Vagina (tissue), 2 donors: ENCODE data around the gene PRR5. TPM values are rescaled to one million over a fixed set of nuclear protein-coding genes. Genes with fewer than 3 reads are reported as not detected.

Experiments used
- DNase-seq, 2 donors: peaks; one replicate each; pipeline ENCODE4 v3.0.0-alpha.2; 2017; ENCODE audit errors: extremely low spot score in 2 of 2
- H3K27ac ChIP-seq: fragments of 200-600 bp; sonication (generic); one replicate; pipeline ENCODE4 v1.5.1; 2019
- H3K27me3 ChIP-seq: fragments of 200-600 bp; sonication (generic); one replicate; pipeline ENCODE4 v1.5.1; 2019
- H3K36me3 ChIP-seq, 2 donors: fragments of 200-600 bp; sonication (generic); one replicate each; pipeline ENCODE4 v1.5.1; 2017 to 2019
- H3K4me1 ChIP-seq: fragments of 200-600 bp; sonication (generic); one replicate; pipeline ENCODE4 v1.5.1; 2019
- H3K4me3 ChIP-seq, 2 donors: fragments of 200-600 bp; sonication (generic); 1 replicate in 1 of 2; 2 replicates in 1 of 2; pipeline ENCODE4 v1.5.1; 2016 to 2019
- H3K9me3 ChIP-seq: fragments of 200-600 bp; sonication (generic); one replicate; pipeline ENCODE4 v1.5.1; 2019
- CTCF ChIP-seq, 3 experiments: fragments of 450-650 bp in 2 of 3; fragments of 200-600 bp in 1 of 3; sonication (generic) in 1 of 3; IDR thresholded peaks; one replicate each; pipeline ENCODE4 v1.5.1; 2017 to 2019; ENCODE audit warnings: antibody characterized with exemption in 3 of 3, mild to moderate bottlenecking in 2 of 3, moderate library complexity in 2 of 3
- POLR2A ChIP-seq, 2 donors: fragments of 450-650 bp; IDR thresholded peaks; one replicate each; pipeline ENCODE4 v1.6.1; 2017; ENCODE audit warnings: antibody characterized with exemption in 2 of 2, mild to moderate bottlenecking in 2 of 2, moderate library complexity in 2 of 2
- POLR2AphosphoS5 ChIP-seq, 2 donors: sonication (generic); formaldehyde crosslinking; IDR thresholded peaks; one replicate each; pipeline ENCODE4 v1.9.0; 2017; ENCODE audit warnings: antibody characterized with exemption in 2 of 2, mild to moderate bottlenecking in 2 of 2, low read depth in 1 of 2; ENCODE audit not compliant: insufficient read depth in 1 of 2
- intact Hi-C: fragments of 100-400 bp; cut with DNase I; formaldehyde crosslinking; loops from one replicate; pipeline ENCODE4 v1.15.1; 2023
- total RNA-seq: library from RNA; depleted of rRNA; stranded (reverse); fragments of >200 nt; gene quantifications from one replicate; pipeline ENCODE4 v1.2.3, GENCODE V29; 2016

PRR5 gene
- total RNA-seq, 1 donor from 2014 or later: 36.8 TPM

DNA sequence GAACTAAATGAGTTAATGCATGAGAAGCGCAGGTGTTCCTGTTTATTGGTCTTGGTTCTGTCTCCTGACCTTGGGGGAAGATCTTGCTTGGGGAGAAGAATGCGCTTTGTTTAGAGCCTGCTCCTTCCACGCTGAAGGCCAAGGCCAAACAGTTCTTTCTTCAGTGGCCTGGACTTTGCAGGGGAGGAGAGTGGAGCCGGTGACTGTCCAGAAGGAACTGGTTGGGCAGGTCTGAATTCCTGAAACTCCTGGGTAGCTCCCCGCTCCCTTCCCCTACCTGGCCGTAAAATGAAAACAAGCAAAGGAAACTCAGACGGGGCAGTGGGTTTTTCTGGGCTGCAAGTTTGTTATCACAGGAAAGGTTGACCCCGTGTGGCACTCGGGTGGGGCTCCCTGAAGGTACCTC, 54.0 kb downstream of the PRR5 start:
- H3K4me1 ChIP-seq: peaks cover 15% of the 10 kb centered on the region
- H3K27me3 ChIP-seq: no peaks in the 10 kb centered on the region
- TF ChIP-seq POLR2AphosphoS5 (IDR thresholded peaks at IDR 0.05; ENCODE audit: insufficient read depth in 1 of 2, low read depth in 1 of 2): no peak
- no peak for TF ChIP-seq CTCF (IDR thresholded peaks at IDR 0.05)
- no peak for TF ChIP-seq POLR2A (IDR thresholded peaks at IDR 0.05)
- H3K4me3 ChIP-seq: no peak overlapping the region
- H3K36me3 ChIP-seq: no peaks in the 10 kb centered on the region
- no peaks in the 10 kb centered on the region for H3K9me3 ChIP-seq
- no peak for DNase-seq
- H3K27ac ChIP-seq: no peak overlapping the region
- intact Hi-C loops: no loop called here

- TF ChIP-seq POLR2A (IDR thresholded peaks at IDR 0.05) (no peak), CTCF (IDR thresholded peaks at IDR 0.05) (no peak), POLR2AphosphoS5 (IDR thresholded peaks at IDR 0.05; ENCODE audit: insufficient read depth in 1 of 2, low read depth in 1 of 2) (no peak)
- Histone ChIP-seq H3K4me1 (peaks cover 7% of the 10 kb centered on the region), H3K9me3 (no peaks in the 10 kb centered on the region), H3K4me3 (no peak overlapping the region), H3K27ac (no peak overlapping the region), H3K27me3 (no peaks in the 10 kb centered on the region), H3K36me3 (no peaks in the 10 kb centered on the region)
- intact Hi-C loops: no loop called here
- DNase-seq: no peak
Observed at GRCh38 chr22:44758344-44758973, 56.5 kb downstream of the PRR5 start.

- H3K27ac ChIP-seq: no peak overlapping the region
- no peak overlapping the region for H3K4me3 ChIP-seq
- H3K27me3 ChIP-seq: no peaks in the 10 kb centered on the region
- H3K9me3 ChIP-seq: no peaks in the 10 kb centered on the region
- H3K4me1 ChIP-seq: peaks cover 1% of the 10 kb centered on the region
- no peaks in the 10 kb centered on the region for H3K36me3 ChIP-seq
- no peak for DNase-seq
- intact Hi-C loops: no loop called here
- TF ChIP-seq POLR2AphosphoS5 (IDR thresholded peaks at IDR 0.05; ENCODE audit: insufficient read depth in 1 of 2, low read depth in 1 of 2) (no peak), POLR2A (IDR thresholded peaks at IDR 0.05) (no peak), CTCF (IDR thresholded peaks at IDR 0.05) (no peak)
Observed at GRCh38 chr22:44759001-44759400, 57.0 kb downstream of the PRR5 start.

DNA sequence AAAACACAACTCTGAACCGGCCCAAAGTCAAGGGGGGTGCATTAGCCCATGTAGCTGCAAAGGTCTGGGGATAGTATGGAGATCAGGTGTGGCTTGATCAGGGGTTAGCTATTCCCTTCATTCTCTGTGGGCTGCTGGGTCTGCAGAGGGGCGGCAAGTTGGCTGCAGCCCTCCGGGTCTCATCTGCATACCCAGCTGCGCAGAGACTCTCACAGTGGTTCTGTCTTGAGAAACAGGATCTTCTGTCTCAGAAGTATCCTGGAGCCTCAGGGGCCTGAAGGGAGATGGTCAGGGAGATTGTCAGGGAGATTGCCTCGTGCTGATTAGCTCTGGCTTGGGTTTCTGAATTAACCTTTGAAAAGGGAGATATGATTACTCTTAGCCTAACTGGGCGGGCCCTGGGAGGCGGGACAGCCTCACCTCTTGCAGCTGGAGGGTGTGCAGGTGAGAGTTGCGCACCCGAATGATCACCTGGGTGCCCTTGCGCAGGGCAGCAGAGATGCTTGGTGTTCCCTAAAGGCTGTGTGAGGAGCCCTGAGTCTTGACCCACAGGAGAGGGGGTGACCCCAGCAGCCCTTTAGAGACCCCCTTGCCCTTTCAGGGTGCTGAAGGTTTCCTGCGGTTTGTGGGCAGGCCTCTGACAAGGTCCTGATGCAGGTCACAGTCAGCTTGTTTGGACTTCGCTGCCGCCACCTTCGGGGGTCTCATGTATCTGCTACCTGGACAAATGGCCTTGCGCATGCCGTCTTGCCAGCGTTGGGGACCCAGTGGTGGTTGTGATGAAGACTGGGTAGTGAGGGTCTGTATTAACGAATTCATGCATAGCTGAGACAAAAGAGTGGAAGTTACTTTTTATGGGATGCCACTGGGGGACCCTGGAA, 57.7 kb downstream of the PRR5 start:
- no peaks in the 10 kb centered on the region for H3K36me3 ChIP-seq
- no peak overlapping the region for H3K4me3 ChIP-seq
- H3K27me3 ChIP-seq: no peaks in the 10 kb centered on the region
- H3K27ac ChIP-seq: no peak overlapping the region
- no peaks in the 10 kb centered on the region for H3K9me3 ChIP-seq
- DNase-seq: no peak
- no peaks in the 10 kb centered on the region for H3K4me1 ChIP-seq
- TF ChIP-seq POLR2A (IDR thresholded peaks at IDR 0.05): no peak
- TF ChIP-seq POLR2AphosphoS5 (IDR thresholded peaks at IDR 0.05; ENCODE audit: insufficient read depth in 1 of 2, low read depth in 1 of 2): no peak
- TF ChIP-seq CTCF (IDR thresholded peaks at IDR 0.05): no peak
- intact Hi-C loops: no loop called here

- TF ChIP-seq POLR2AphosphoS5 (IDR thresholded peaks at IDR 0.05; ENCODE audit: insufficient read depth in 1 of 2, low read depth in 1 of 2) (no peak), POLR2A (IDR thresholded peaks at IDR 0.05) (no peak), CTCF (IDR thresholded peaks at IDR 0.05) (no peak)
- intact Hi-C loops: no loop called here
- no peak for DNase-seq
- H3K4me3 ChIP-seq: no peak overlapping the region
- no peaks in the 10 kb centered on the region for H3K4me1 ChIP-seq
- H3K27me3 ChIP-seq: no peaks in the 10 kb centered on the region
- H3K36me3 ChIP-seq: no peaks in the 10 kb centered on the region
- H3K9me3 ChIP-seq: no peaks in the 10 kb centered on the region
- no peak overlapping the region for H3K27ac ChIP-seq
Observed at GRCh38 chr22:44760476-44760875, 58.5 kb downstream of the PRR5 start.
